H1 (cell line): ENCODE data around the gene PPP2R5B. TPM values are rescaled to one million over a fixed set of nuclear protein-coding genes. Genes with fewer than 3 reads are reported as not detected.

ENCODE experiments used
- CTCF ChIA-PET: fragments of 300-600 bp; sonication (Branson Sonifier 250); formaldehyde crosslinking; loops from one replicate; lab custom pipeline; 2021; ENCODE audit not compliant: partially characterized antibody; lab: Charles Lee
- POLR2A ChIA-PET: fragments of 300-600 bp; sonication (Branson Sonifier 250); formaldehyde crosslinking; loops from one replicate; lab custom pipeline; 2021; ENCODE audit warnings: inconsistent platforms; ENCODE audit not compliant: partially characterized antibody; lab: Charles Lee
- DNase-seq, 2 experiments: peaks; one replicate each; pipeline versions ENCODE4 v3.0.0 to v3.0.0-alpha.2; 2010 to 2022; ENCODE audit warnings: low spot score in 2 of 2, low read depth in 1 of 2, mixed read lengths in 1 of 2
- FAIRE-seq: peaks from 2 replicates; lab custom pipeline; 2011; peaks lifted over from hg19 to GRCh38; lab: Jason Lieb, UNC
- H2AFZ ChIP-seq: 2 replicates; pipeline ENCODE4 v1.8.1; 2012; ENCODE audit warnings: low read length, inconsistent platforms
- H2AK5ac ChIP-seq: 2 replicates; pipeline ENCODE4 v1.6.1; 2013; ENCODE audit warnings: low read depth, low read length
- H2BK120ac ChIP-seq: replicated peaks from 2 replicates; pipeline ENCODE3; 2013; ENCODE audit warnings: low read depth, low read length, inconsistent platforms
- H2BK12ac ChIP-seq: 2 replicates; pipeline ENCODE4 v1.6.1; 2013; ENCODE audit warnings: low read depth, low read length
- H2BK15ac ChIP-seq: 2 replicates; pipeline ENCODE4 v1.6.1; 2013; ENCODE audit warnings: low read length
- H2BK20ac ChIP-seq: 2 replicates; pipeline ENCODE4 v1.6.1; 2013; ENCODE audit warnings: low read length
- H2BK5ac ChIP-seq: 2 replicates; pipeline ENCODE4 v1.6.1; 2013; ENCODE audit warnings: low read depth, low read length
- H3K14ac ChIP-seq: 2 replicates; pipeline ENCODE4 v1.6.1; 2013; ENCODE audit warnings: inconsistent platforms; ENCODE audit not compliant: insufficient read length
- H3K18ac ChIP-seq: 2 replicates; pipeline ENCODE4 v1.6.1; 2013; ENCODE audit warnings: low read length; ENCODE audit errors: extremely low read depth
- H3K23ac ChIP-seq: 2 replicates; pipeline ENCODE4 v1.6.1; 2013; ENCODE audit warnings: inconsistent platforms; ENCODE audit not compliant: insufficient read length
- H3K23me2 ChIP-seq: 2 replicates; pipeline ENCODE4 v1.6.1; 2013; ENCODE audit warnings: low read depth, low read length
- H3K27ac ChIP-seq: 2 replicates; pipeline ENCODE4 v1.6.1; 2011; ENCODE audit warnings: low read depth, low read length, inconsistent platforms
- H3K27me3 ChIP-seq, 4 experiments: replicated peaks in 1 of 4; 1 replicate in 1 of 4; 2 replicates in 3 of 4; pipeline versions ENCODE4 v1.6.1 to v1.8.1; 2011 to 2013; ENCODE audit warnings: low read length in 3 of 4, mild to moderate bottlenecking in 3 of 4, inconsistent platforms in 2 of 4, mixed read lengths in 2 of 4, moderate library complexity in 1 of 4; ENCODE audit not compliant: control insufficient read depth in 3 of 4, insufficient read depth in 3 of 4; ENCODE audit errors: extremely low read depth in 1 of 4
- H3K36me3 ChIP-seq, 4 experiments: 2 replicates each; pipeline versions ENCODE4 v1.6.1 to v1.8.1; 2011 to 2013; ENCODE audit warnings: mild to moderate bottlenecking in 4 of 4, low read length in 3 of 4, moderate library complexity in 2 of 4, control low read depth in 1 of 4, inconsistent platforms in 1 of 4; ENCODE audit not compliant: insufficient read depth in 4 of 4, control insufficient read depth in 2 of 4
- H3K4ac ChIP-seq: replicated peaks from 2 replicates; pipeline ENCODE3; 2013; ENCODE audit warnings: low read length, low read depth, mixed read lengths, inconsistent platforms; ENCODE audit not compliant: insufficient read length
- H3K4me1 ChIP-seq, 4 experiments: replicated peaks in 1 of 4; 1 replicate in 1 of 4; 2 replicates in 3 of 4; pipeline versions ENCODE4 v1.6.1 to v1.8.1; 2011 to 2013; ENCODE audit warnings: low read length in 3 of 4, inconsistent platforms in 2 of 4, mixed read lengths in 1 of 4; ENCODE audit not compliant: insufficient read depth in 4 of 4, control insufficient read depth in 3 of 4
- H3K4me2 ChIP-seq, 2 experiments: 2 replicates each; pipeline versions ENCODE4 v1.6.1 to v1.8.1; 2011 to 2013; ENCODE audit warnings: low read depth in 2 of 2, low read length in 2 of 2, control low read depth in 1 of 2, inconsistent platforms in 1 of 2, mild to moderate bottlenecking in 1 of 2; ENCODE audit not compliant: insufficient read depth in 1 of 2
- H3K4me3 ChIP-seq, 4 experiments: fragments of 200-600, 300-600 bp in 1 of 4; sonication (generic), shearing (Covaris generic), sonication (Bioruptor Twin) in 1 of 4; 2 replicates each; pipeline versions ENCODE4 v1.5.1 to v1.8.1; 2011 to 2016; ENCODE audit warnings: low read length in 4 of 4, low read depth in 3 of 4, control low read depth in 2 of 4, inconsistent platforms in 2 of 4, mild to moderate bottlenecking in 2 of 4, mixed read lengths in 1 of 4, moderate library complexity in 1 of 4; ENCODE audit not compliant: insufficient read depth in 2 of 4; ENCODE audit errors: extremely low read depth in 1 of 4
- H3K56ac ChIP-seq: replicated peaks from 2 replicates; pipeline ENCODE3; 2013; ENCODE audit warnings: low read depth, mild to moderate bottlenecking, mixed read lengths, low read length, inconsistent platforms; ENCODE audit not compliant: insufficient read length
- H3K79me1 ChIP-seq: 2 replicates; pipeline ENCODE4 v1.6.1; 2013; ENCODE audit warnings: low read depth, low read length, control low read depth
- H3K79me2 ChIP-seq, 2 experiments: 2 replicates each; pipeline versions ENCODE4 v1.6.1 to v1.8.1; 2012 to 2013; ENCODE audit warnings: low read length in 2 of 2, mild to moderate bottlenecking in 2 of 2, inconsistent platforms in 1 of 2; ENCODE audit not compliant: insufficient read depth in 2 of 2, control insufficient read depth in 1 of 2
- H3K9ac ChIP-seq, 4 experiments: replicated peaks in 1 of 4; 1 replicate in 1 of 4; 2 replicates in 3 of 4; pipeline versions ENCODE4 v1.6.1 to v1.8.1; 2011 to 2013; ENCODE audit warnings: low read depth in 3 of 4, low read length in 3 of 4, control low read depth in 2 of 4, mild to moderate bottlenecking in 2 of 4, moderate library complexity in 2 of 4, inconsistent platforms in 1 of 4; ENCODE audit errors: extremely low read depth in 1 of 4
- H3K9me3 ChIP-seq, 2 experiments: 2 replicates each; pipeline versions ENCODE4 v1.6.1 to v1.8.1; 2012 to 2013; ENCODE audit warnings: mild to moderate bottlenecking in 2 of 2, moderate library complexity in 2 of 2, control low read depth in 1 of 2, inconsistent platforms in 1 of 2, low read depth in 1 of 2, low read length in 1 of 2, mixed read lengths in 1 of 2; ENCODE audit not compliant: insufficient read depth in 2 of 2
- H4K20me1 ChIP-seq, 2 experiments: replicated peaks in 1 of 2; 2 replicates each; pipeline versions ENCODE3 to v1.8.1; 2011 to 2013; ENCODE audit warnings: inconsistent platforms in 2 of 2, low read length in 2 of 2, mild to moderate bottlenecking in 1 of 2; ENCODE audit not compliant: insufficient read depth in 2 of 2, control insufficient read depth in 1 of 2
- H4K5ac ChIP-seq: 2 replicates; pipeline ENCODE4 v1.6.1; 2013; ENCODE audit warnings: low read length, low read depth, mixed read lengths, inconsistent platforms; ENCODE audit not compliant: insufficient read length
- H4K8ac ChIP-seq: 2 replicates; pipeline ENCODE4 v1.8.0; 2013; ENCODE audit warnings: mild to moderate bottlenecking, moderate library complexity, low read length, inconsistent platforms; ENCODE audit not compliant: insufficient read depth; ENCODE audit errors: extremely low read depth
- H4K91ac ChIP-seq: replicated peaks from 2 replicates; pipeline ENCODE3; 2013; ENCODE audit warnings: low read length, mixed read lengths, inconsistent platforms; ENCODE audit not compliant: insufficient read length
- CBX5 ChIP-seq: fragments of 300-800, 300-1000 bp; sonication (generic); IDR thresholded peaks from 2 replicates; pipeline ENCODE4 v1.7.1; 2016; ENCODE audit warnings: antibody characterized with exemption, low read length, low read depth
- CHD1 ChIP-seq: IDR thresholded peaks from 2 replicates; pipeline ENCODE4 v1.6.1; 2012; ENCODE audit warnings: low read depth, low read length, improper control_type of control experiment
- CTBP2 ChIP-seq: IDR thresholded peaks from 2 replicates; pipeline ENCODE4 v1.7.0; 2011; ENCODE audit warnings: borderline replicate concordance, mild to moderate bottlenecking, moderate library complexity, mixed read lengths, low read length; ENCODE audit not compliant: insufficient read depth, insufficient read length
- CTCF ChIP-seq, 3 experiments: IDR thresholded peaks; 1 replicate in 2 of 3; 2 replicates in 1 of 3; pipeline versions ENCODE4 v1.5.1 to v1.6.1; 2011; ENCODE audit warnings: low read length in 3 of 3, mild to moderate bottlenecking in 3 of 3, inconsistent platforms in 2 of 3, low read depth in 1 of 3, moderate library complexity in 1 of 3; ENCODE audit not compliant: insufficient read depth in 1 of 3; ENCODE audit errors: control extremely low read depth in 1 of 3
- EZH2 ChIP-seq: fragments of 200-600 bp; sonication (generic); IDR thresholded peaks from 2 replicates; pipeline ENCODE4 v1.7.1; 2012; ENCODE audit warnings: low read depth, mild to moderate bottlenecking, moderate library complexity, low read length, inconsistent platforms; ENCODE audit not compliant: severe bottlenecking
- NANOG ChIP-seq: IDR thresholded peaks from 2 replicates; pipeline ENCODE4 v1.6.1; 2011; ENCODE audit warnings: low read length, low read depth, mild to moderate bottlenecking, inconsistent platforms; ENCODE audit not compliant: insufficient read depth, poor library complexity, severe bottlenecking
- POLR2A ChIP-seq, 2 experiments: IDR thresholded peaks; 1 replicate in 1 of 2; 2 replicates in 1 of 2; pipeline ENCODE4 v1.6.1; 2011; ENCODE audit warnings: low read depth in 2 of 2, low read length in 2 of 2, mild to moderate bottlenecking in 2 of 2; ENCODE audit errors: control extremely low read depth in 1 of 2
- RAD21 ChIP-seq, 2 experiments: IDR thresholded peaks in 1 of 2; conservative IDR thresholded peaks in 1 of 2; 2 replicates each; pipeline ENCODE4 v1.6.1; 2011; ENCODE audit warnings: low read depth in 2 of 2, low read length in 2 of 2, improper control_type of control experiment in 1 of 2, inconsistent platforms in 1 of 2, mild to moderate bottlenecking in 1 of 2, moderate library complexity in 1 of 2
- SIX5 ChIP-seq: IDR thresholded peaks from 2 replicates; pipeline ENCODE4 v1.6.1; 2011; ENCODE audit warnings: mild to moderate bottlenecking, low read depth, low read length
- SP2 ChIP-seq: IDR thresholded peaks from 2 replicates; pipeline ENCODE4 v1.6.1; 2012; ENCODE audit warnings: mild to moderate bottlenecking, low read length, inconsistent platforms
- WGBS, 2 experiments: shearing (Covaris generic) in 1 of 2; methylation state at CpG; one replicate each; pipeline versions ENCODE4 v1.1.6 to v1.1.7; 2013 to 2015; ENCODE audit warnings: low lambda C conversion rate in 2 of 2, mixed read lengths in 2 of 2, inconsistent platforms in 1 of 2, low coverage in 1 of 2, missing lambda C conversion rate in 1 of 2; ENCODE audit not compliant: insufficient replicate concordance in 2 of 2, insufficient coverage in 1 of 2, insufficient read length in 1 of 2; ENCODE audit errors: extremely low coverage in 1 of 2, missing lambda C conversion rate in 1 of 2; 5-methylcytosine and 5-hydroxymethylcytosine counted together
- polyA plus RNA-seq, 7 experiments: library from polyadenylated mRNA; depleted of rRNA in 3 of 7; stranded (reverse) in 5 of 7; unstranded in 2 of 7; fragments of >200 nt in 5 of 7; fragments of 200-250 nt in 2 of 7; gene quantifications; 1 replicate in 5 of 7; 2 replicates in 1 of 7; 4 replicates in 1 of 7; pipeline versions ENCODE4 v1.2.1 to v1.2.3, GENCODE V29; 2011 to 2013; ENCODE audit warnings: missing spikeins in 2 of 7, mixed read lengths in 2 of 7
- total RNA-seq: library from RNA; stranded (reverse); fragmentation: NEBNext Ultra II Directional; extraction: Animal tissue kit (Norgen Biotek cat#: 25700); gene quantifications from 2 replicates; pipeline ENCODE4 v1.2.1, GENCODE V29; 2021

Gene PPP2R5B
- total and polyA plus RNA-seq, 2 of the 8 experiments (the other 6 are each of a cell fraction or from before 2014, with no cell fraction given): 4.9 to 5.1 TPM

- H3K14ac ChIP-seq: no peak overlapping the region
- H3K9ac ChIP-seq: no peak overlapping the region
- no peak overlapping the region for H2BK12ac ChIP-seq
- H3K27me3 ChIP-seq: no peaks in the 10 kb centered on the region
- peaks cover 0 to 9% (median 2%) of the 10 kb centered on the region in 4 experiments; a peak in 5 of 8 replicates for H3K36me3 ChIP-seq
- 90% methylated on average over 14 of the region's 14 CpGs; no CpG with 5 or more reads in 1 of the 2 experiments for WGBS, 2 experiments
- no peak overlapping the region for H4K8ac ChIP-seq
- H2BK5ac ChIP-seq: no peak overlapping the region
- ChIA-PET POLR2A (interaction anchor here (0.7 kb wide), 1 partner anchor 809 kb away, joined by 3 read pairs; no protein-coding TSS in a partner anchor), CTCF (interaction anchor here (0.6 to 32.2 kb wide), 5 partner anchors 12 to 75 kb away, joined by 4 to 1058 read pairs (median 4); partner anchors contain the start of gene CDC42BPG)
- no peak overlapping the region for H4K5ac ChIP-seq
- DNase-seq (no peak), FAIRE-seq (no peak)
- no peaks in the 10 kb centered on the region for H3K23me2 ChIP-seq
- H2AK5ac ChIP-seq: no peak overlapping the region
- H3K4me1 ChIP-seq: no peaks in the 10 kb centered on the region
- no peak overlapping the region for H3K23ac ChIP-seq
- no peak overlapping the region for H2BK20ac ChIP-seq
- no peaks in the 10 kb centered on the region for H3K79me2 ChIP-seq
- no peak overlapping the region for H2BK15ac ChIP-seq
- H3K4me3 ChIP-seq: no peak overlapping the region
- no peak overlapping the region for H3K56ac ChIP-seq
- H3K4ac ChIP-seq: no peak overlapping the region
- H2BK120ac ChIP-seq: no peak overlapping the region
- H3K4me2 ChIP-seq: no peak overlapping the region
- no peaks in the 10 kb centered on the region for H3K79me1 ChIP-seq
- H2AFZ ChIP-seq: no peak overlapping the region
- H4K20me1 ChIP-seq: peaks cover 0 to 3% of the 10 kb centered on the region in 2 experiments
- H4K91ac ChIP-seq: no peak overlapping the region
- no peak overlapping the region for H3K18ac ChIP-seq
- no peak overlapping the region for H3K27ac ChIP-seq
- H3K9me3 ChIP-seq: no peaks in the 10 kb centered on the region
- no peak for TF ChIP-seq CBX5
- TF ChIP-seq SIX5: no peak
- TF ChIP-seq POLR2A (IDR thresholded peaks at IDR 0.05; ENCODE audit: control extremely low read depth in 1 of 2, low read depth in 2 of 2, low read length in 2 of 2): no peak
- TF ChIP-seq NANOG: no peak
- no peak for TF ChIP-seq CHD1
- TF ChIP-seq CTCF (IDR thresholded peaks at IDR 0.05; ENCODE audit: control extremely low read depth in 1 of 3, insufficient read depth in 1 of 3, low read depth in 1 of 3, low read length in 3 of 3): no peak
- TF ChIP-seq RAD21 (IDR thresholded peaks at IDR 0.05 in 1 of 2, conservative IDR thresholded peaks at IDR 0.05 in 1 of 2; ENCODE audit: low read depth in 2 of 2, low read length in 2 of 2): no peak
- TF ChIP-seq SP2: no peak
- TF ChIP-seq EZH2: no peak
- no peak for TF ChIP-seq CTBP2
Observed at GRCh38 chr11:64900263-64900678, 24.2 kb upstream of the PPP2R5B start.
